ENCODE results near the gene NACA2.

DNA sequence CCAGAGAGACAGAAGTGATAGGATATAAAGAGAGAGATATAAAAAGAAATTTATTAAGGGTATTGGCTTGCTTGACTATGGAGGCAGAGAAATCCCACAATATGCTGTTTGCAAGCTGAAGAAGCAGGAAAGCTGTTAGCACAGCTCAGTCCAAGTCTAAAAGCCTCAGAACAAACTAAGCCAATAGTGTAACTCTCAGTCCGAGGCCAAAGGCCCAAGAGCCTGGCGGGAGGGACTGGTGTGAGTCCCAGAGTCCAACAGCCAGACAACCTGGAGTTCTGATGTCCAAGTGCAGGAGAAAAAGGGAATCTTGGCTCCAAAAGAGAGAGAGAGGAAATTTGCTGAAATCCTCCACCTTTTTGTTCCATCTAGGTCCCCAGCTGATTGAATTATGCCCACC lies 30.3 kb upstream of the NACA2 start:
- TF ChIP-seq SRF (IDR thresholded peaks at IDR 0.05; ENCODE audit: low read depth) = no peak
- TF ChIP-seq, protein P1, sequence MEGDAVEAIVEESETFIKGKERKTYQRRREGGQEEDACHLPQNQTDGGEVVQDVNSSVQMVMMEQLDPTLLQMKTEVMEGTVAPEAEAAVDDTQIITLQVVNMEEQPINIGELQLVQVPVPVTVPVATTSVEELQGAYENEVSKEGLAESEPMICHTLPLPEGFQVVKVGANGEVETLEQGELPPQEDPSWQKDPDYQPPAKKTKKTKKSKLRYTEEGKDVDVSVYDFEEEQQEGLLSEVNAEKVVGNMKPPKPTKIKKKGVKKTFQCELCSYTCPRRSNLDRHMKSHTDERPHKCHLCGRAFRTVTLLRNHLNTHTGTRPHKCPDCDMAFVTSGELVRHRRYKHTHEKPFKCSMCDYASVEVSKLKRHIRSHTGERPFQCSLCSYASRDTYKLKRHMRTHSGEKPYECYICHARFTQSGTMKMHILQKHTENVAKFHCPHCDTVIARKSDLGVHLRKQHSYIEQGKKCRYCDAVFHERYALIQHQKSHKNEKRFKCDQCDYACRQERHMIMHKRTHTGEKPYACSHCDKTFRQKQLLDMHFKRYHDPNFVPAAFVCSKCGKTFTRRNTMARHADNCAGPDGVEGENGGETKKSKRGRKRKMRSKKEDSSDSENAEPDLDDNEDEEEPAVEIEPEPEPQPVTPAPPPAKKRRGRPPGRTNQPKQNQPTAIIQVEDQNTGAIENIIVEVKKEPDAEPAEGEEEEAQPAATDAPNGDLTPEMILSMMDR (IDR thresholded peaks at IDR 0.05 in 2 of 3, conservative IDR thresholded peaks at IDR 0.05 in 1 of 3; ENCODE audit: borderline replicate concordance in 1 of 3, insufficient read depth in 1 of 3, low read depth in 2 of 3, low read length in 2 of 3) = no peak
- no peak for TF ChIP-seq CEBPB (IDR thresholded peaks at IDR 0.05; ENCODE audit: low read depth)
- TF ChIP-seq YY1 (IDR thresholded peaks at IDR 0.05; ENCODE audit: extremely low read depth, insufficient replicate concordance, low read depth, low read length) = no peak
- TF ChIP-seq POLR2A (IDR thresholded peaks at IDR 0.05; ENCODE audit: borderline replicate concordance, extremely low read depth, insufficient read depth, insufficient read length) = no peak
- TF ChIP-seq EZH2phosphoT487 (IDR thresholded peaks at IDR 0.05; ENCODE audit: borderline replicate concordance) = no peak
- TF ChIP-seq EZH2 (IDR thresholded peaks at IDR 0.05) = no peak
